HG03139 (cell line): ENCODE measurements around the gene PGPEP1.
"Not testable (repeated sequence)": the region's sequence is repeated elsewhere in the genome, so short reads cannot be mapped to it uniquely, and the experiment has no call there.

Experiments
- ATAC-seq: cut with Tn5 transposase; IDR thresholded peaks from one replicate; pipeline ENCODE4 v1.9.1; 2021; ENCODE audit not compliant: unreplicated experiment

The PGPEP1 gene

DNA sequence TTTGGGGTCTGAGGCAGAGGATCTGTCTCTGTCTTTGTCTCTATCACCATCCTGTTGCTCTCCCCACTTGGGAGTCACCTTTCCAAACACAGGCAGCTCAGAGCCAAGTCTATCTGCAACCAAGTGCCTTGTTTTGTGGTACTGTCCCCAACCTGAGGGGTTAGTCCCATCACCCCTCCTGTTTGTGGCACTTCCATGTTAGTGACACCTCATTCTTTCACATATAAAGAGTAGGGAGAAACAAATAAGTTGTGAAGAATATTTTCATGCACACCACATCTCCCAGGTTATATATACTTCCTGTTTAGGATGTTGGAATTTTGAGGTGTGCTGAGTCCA lies 49.3 kb downstream of the PGPEP1 start:
- ATAC-seq, result no peak

DNA sequence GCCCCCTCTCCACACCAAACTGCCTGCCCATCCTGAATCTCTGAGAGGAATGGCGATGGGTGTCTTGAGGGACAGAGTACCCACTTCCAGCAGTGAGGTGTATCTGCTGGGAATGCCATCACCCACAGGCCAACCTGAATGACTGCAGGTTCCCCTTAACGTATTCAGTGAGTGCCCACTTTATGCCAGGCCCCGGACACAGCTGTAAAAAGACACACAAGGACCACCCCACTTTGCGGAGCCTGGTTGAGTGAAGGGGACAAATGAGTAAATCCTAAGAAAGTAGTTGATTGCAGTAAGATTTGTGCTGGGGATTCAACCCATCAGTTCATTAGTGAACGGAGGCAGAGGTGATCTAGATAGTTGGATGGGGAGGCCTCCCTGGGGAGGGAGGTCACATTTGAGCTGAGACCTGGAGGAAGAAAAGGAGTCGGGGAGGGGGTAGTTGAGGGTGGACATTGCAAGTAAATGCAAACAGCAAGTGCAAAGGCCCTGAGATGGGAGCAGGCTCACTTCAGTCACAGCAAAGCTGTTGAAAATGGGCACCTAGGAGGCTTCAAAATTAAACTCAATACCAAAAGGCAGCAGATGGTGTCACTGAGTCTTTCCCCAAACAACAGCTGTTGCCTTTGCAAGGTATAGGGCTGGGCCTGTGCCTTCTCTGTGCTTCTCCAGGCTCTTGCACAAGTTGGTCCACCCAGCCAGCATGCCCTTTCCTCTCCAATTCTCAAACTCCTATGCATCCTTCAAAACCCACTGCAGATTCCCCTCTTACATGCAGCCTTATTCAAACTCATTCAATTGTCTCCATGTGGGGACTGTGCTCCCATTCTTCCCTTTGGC lies 49.9 kb downstream of the PGPEP1 start:
- ATAC-seq, result no peak

DNA sequence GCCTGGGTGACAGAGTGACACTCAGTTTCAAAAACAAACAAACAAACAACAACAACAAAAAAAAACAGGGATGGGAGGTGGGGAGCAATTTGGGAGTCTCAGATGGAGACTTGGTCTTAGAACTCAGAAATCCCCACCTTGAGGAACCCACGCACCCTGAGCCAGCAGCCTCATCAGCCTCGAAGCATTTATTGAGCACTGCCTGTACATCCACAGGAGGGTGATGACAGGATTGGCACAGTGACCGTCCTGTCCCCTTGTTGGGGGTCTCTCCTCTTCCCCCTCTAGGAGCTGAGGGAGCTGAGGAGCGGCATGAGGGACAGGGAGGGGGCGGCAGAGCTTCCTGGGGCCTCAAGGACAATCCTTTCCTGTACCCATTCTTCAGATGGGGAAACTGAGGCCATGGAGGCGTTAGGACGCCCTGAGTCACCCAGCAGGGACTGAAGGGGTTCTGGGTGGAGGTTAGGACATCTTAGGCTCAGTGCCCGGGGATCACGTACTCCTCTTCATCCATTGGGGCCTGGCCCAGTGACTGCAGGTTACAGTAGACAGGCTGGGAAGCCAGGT lies 51.2 kb downstream of the PGPEP1 start:
- no peak for ATAC-seq

DNA sequence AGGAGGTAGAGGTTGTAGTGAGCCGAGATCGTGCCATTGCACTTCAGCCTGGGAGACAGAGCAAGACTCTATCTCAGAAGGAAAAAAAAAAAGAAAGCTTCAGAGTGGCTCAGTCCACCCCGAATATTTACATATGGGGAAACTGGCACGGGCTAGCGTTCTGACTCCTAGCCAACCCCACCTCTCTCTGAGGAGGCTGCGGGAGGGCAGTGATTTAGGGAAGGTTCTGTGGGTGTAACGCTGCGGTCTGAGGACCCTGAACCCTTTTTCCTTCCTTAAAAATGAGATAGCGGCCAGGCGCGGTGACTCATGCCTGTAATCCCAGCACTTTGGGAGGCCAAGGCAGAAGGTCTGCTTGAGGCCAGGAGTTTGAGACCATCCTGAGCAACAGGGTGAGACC lies 52.0 kb downstream of the PGPEP1 start:
- ATAC-seq, result no peak

DNA sequence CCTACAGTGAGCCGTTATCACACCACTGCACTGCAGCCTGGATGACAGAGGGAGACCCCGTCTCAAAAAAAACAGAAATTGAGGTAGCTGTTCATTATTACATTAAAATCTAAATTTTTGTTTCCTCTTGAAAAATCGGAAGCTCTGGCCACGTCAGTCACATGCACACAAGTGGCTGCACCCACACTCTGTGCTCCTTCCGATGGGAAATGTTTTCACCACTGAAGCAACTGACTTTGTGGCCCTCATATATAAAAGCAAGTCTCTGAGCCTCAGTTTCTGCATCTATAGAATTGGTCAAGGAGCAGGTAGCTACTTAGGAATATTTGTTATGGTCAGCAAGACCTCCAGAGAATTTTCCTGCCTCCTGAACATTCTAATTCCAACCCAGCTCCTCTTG lies 52.5 kb downstream of the PGPEP1 start:
- ATAC-seq, result no peak

DNA sequence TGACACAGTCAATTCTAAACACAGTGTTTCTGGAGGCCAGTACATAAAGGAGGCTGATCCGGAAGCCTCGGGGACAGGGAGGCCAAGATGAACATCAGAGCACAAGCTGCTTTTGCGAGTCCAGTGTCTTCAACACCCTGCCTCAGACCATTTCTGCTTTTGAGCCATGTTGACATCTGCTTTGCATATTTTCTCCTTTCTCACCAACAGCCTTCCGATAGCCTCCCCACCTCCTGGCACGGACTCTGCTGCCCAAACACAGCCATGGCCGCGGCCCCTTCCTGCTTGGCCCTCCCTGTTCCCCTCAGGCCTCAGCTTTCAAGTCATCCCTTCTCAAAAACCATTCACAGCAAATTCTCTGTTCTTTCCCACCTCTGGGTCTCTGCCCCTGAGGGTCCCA lies 53.4 kb downstream of the PGPEP1 start:
- ATAC-seq, result no peak

DNA sequence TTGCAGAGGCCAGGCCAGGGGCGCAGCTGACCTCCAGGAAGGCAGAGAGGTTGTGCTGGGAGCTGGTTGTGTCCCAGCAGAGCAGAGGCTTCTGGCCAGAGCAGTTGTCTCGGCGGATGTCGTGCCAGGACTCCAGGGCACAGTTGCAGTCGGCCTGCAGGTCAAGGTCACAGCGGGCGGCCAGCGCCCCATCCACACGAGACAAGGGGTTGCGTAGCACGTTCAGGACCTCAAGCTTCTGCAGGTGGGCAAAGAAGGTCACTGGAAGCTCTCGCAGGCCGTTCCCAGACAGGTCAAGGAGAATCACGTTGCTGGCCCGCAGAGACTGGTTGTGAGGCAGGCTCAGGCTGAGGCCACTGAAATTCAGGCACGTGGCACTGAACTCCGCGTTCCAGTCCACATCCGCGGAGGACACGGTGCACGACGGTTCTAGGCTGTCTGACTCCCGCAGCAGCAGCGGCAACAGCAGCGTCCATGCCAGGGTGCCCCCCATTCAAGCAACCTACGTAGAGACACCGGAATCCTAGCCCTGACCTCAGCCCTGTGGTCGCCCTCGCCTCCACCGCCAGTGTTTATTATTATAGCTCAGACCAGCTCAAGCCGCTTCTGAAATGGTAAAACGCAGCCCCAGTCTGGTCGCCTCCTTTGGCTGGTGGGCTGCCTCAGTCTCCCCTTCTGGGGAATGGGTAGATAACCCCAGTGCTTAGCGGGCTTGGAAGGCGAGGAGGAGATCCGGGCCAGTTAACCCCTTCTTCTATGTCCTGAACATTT lies 56.3 kb downstream of the PGPEP1 start:
- no peak for ATAC-seq

DNA sequence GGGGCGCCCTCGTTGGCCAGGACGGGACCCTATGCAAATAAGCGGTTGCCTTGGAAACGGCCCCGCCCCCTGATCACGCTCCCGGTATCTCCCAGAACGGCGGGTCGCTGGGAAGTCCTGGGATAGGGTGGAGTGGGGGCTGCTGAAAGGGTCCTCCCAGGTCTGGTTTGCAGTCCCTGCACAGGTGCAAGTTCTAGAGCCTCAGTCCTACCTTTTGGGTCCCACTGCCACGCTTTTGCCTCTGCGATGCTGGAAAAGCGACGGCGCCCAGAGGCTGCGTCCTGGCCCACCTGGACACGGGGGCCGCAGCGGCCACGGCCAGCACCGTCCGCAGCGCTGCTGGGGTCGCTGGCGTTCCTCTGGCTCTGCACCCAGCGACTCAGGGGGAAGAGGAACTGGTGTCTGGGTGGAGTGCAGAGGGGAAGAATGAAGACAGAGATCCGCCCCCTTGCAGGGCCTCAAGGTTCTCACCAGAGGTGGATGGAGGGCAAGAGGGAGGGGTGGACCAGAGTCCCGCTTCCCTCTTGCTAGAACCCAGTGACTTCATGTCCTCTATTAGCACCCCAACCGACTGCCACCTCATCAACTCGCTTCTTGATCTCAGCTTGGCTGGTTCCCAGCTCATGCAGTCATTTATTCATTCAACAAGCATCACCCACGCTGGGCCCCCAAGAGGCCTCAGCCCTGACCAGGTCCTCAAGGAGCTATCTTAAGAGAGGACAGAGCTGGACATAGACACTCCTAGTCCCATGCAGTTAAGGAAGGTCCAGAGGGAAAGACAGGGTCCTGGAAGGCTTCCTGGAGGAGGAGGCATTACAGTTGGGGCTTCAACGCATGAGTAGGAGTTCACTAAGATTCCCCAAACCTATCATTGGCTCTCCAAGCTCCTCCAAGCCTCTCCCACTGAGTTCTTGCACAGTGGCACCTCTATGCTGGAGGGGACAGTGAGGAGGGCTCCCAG lies 57.1 kb downstream of the PGPEP1 start, which contains the start of gene LRRC25:
TSS of gene LRRC25 (minus strand) at position 381 of the 961 bp plus-strand sequence. CDS start 659 bp downstream, outside the sequence.
- ATAC-seq, result no peak

DNA sequence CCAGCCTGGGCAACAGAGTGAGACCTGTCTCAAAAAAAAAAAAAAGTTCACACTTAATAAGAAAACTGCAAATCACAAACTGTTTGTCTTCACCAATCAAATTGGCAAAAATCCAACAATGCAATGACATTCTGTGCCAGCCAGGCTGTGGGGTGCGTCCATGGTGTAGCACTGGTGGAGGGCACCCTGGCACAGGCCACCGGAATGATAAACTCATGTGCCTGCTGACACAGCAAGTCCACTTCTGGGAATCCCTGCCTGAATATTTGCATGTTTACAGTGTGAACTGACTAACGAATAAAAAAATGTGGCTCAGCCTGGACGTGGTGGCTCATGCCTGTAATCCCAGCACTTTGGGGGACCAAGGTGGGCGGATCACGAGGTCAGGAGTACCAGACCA lies 58.6 kb downstream of the PGPEP1 start:
- ATAC-seq, result no peak

DNA sequence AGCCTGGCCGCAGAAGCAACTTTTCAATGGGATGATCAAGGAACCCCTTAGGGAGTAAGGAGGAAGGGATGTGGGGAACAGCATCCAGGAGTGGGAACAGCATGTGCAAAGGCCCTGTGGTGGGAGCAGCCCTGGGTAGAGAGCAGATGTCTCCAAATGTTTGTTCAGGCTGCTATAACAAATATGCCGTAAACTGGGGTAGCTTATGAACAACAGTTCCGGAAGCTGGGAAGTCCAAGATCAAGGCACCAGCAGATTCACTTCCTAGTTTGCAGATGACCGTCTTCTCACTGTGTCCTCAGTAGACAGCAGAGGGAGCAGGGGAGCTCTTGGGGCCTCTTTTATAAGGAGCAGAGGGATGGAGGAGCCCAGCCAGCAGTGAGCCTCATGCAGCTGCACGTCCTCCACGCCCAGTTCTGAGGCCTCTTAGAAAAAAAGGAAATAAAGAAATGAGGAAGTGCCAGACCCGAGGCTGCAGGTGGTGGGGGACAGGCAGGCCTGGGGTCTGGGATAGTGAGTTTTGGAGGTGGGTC lies 61.2 kb downstream of the PGPEP1 start:
- no peak for ATAC-seq

DNA sequence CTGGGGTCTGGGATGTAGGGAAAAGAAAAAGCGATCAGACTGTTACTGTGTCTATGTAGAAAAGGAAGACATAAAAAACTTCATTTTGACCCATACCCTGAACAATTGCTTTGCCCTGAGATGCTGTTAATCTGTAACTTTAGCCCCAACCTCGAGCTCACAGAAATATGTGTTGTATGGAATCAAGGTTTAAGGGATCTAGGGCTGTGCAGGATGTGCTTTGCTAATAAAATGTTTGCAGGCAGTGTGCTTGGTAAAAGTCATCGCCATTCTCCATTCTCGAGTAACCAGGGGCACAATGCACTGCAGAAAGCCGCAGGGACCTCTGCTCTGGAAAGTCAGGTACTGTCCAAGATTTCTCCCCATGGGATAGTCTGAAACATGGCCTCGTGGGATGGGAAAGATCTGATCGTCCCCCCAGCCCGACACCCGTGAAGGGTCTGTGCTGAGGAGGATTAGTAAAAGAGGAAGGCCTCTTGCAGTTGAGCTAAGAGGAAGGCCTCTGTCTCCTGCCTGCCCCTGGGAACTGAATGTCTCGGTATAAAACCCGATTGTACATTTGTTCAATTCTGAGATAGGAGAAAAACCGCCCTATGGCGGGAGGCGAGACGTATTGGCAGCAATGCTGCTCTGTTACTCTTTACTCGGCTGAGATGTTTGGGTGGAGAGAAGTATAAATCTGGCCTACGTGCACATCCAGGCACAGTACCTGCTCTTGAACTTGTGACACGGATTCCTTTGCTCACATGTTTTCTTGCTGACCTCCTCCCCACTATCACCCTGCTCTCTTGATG lies 62.3 kb downstream of the PGPEP1 start:
- ATAC-seq, result not testable (repeated sequence)

DNA sequence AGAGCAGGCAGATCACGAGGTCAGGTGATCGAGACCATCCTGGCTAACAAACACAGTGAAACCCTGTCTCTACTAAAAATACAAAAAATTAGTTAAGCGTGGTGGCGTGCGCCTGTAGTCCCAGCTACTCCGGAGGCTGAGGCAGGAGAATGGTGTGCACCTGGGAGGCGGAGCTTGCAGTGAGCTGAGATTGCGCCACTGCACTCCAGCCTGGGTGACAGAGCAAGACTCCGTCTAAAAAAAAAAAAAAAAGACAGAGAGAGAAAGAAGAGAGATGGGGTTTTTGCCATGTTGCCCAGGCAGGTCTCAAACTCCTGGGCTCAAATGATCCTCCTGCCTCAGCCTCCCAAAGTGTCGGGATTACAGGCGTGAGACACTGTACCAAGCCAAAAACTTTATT lies 65.4 kb downstream of the PGPEP1 start:
- ATAC-seq, result not testable (repeated sequence)

DNA sequence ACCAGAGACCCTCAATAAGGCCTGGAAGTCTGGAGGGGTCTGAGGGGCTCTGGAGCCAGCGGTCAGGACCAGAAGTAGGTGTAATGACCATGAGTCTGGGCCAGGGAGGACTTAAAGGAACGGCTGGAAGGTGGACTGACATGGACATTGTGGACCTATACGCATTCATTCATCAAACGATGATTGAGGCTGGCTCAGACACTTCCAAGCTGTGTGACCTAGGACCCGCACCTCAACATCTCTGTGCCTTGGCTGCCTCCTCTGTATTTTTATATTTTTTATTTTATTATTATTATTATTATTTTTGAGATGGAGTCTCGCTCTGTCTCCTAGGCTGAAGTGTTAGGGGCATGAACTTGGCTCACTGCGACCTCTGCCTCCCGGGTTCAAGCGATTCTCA lies 66.4 kb downstream of the PGPEP1 start:
- no peak for ATAC-seq

DNA sequence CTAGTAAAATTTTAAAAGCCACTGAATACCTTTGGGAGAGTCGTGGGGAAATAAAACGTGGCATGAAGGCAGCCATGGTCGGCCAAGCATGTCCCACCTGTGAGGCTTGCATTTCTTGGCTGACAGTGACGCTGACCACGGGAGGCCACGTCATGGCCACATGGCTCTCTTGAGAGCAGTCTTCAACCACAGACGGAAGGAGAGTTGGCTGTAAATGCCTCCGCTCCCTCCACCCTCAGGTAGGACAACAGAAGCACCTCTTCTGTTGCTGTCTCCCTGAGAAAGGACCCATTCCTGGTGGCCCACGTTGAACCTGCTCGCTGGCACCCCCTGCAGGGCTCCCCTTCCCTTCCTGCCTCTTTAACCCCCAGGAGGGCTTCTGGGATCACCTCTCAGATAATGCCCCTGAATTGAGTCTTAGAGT lies 67.7 kb downstream of the PGPEP1 start:
- ATAC-seq, result peak; percentile 74

DNA sequence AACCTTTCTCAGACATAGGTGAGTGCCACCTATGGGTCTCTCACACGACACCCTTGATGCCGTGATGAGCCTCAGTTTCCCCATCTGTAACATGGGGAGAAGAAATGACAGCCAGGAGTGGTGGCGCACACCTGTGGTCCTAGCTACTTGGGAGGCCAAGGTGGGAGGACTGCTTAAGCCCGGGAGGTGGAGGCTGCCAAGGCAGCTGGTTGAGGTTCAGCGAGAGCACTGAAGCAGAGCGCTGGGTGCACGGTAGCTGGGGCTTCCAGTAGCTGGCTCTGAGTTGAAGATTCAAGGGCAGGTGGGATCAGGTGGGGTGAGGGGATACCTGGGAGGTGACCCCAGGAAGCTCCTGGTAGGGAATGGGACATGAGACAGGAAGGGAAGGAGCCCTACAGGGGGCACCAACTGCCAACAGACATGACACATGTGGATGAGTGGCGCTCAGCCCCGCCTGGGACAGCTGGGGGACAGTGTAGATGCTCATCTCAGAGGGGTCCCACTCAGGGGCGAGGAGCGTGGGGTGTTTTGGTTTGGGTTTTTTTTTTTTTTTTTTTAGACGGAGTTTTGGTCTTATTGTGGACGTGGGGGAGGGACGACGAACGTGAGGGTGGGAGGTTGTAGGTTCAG lies 72.3 kb downstream of the PGPEP1 start:
- ATAC-seq, result no peak

DNA sequence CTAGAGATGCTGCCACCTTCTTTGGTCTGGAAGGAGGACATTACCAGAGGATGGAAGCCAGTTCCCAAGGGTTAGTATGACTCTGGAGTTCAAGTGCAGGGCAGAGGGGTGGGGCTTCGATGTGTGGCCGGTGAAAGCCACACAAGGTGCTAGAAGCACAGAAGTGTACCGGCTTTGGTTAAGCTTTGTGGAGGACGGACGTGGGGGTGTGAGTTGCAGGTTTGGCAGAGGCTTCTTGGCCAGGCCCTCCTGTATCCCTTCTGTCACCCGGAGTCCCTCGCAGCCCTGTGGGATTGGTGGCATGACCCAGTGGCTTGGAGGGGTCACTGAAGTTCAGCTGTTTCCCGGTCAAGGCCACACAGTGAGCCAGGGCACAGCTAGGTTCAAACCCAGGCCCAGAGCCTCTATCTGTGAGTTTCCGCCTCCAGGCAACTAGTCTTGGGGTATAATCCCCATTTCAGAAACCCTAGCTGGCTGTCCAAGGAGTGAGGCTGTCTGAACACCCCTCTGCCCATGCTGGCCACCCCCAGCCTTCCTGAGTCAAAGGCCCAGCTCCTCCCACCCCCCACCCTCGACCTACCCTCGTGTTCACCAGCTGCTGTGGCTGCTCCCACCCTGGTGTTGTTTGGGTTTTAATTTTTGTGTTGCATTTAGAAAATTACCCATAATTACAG lies 74.2 kb downstream of the PGPEP1 start:
- no peak for ATAC-seq

DNA sequence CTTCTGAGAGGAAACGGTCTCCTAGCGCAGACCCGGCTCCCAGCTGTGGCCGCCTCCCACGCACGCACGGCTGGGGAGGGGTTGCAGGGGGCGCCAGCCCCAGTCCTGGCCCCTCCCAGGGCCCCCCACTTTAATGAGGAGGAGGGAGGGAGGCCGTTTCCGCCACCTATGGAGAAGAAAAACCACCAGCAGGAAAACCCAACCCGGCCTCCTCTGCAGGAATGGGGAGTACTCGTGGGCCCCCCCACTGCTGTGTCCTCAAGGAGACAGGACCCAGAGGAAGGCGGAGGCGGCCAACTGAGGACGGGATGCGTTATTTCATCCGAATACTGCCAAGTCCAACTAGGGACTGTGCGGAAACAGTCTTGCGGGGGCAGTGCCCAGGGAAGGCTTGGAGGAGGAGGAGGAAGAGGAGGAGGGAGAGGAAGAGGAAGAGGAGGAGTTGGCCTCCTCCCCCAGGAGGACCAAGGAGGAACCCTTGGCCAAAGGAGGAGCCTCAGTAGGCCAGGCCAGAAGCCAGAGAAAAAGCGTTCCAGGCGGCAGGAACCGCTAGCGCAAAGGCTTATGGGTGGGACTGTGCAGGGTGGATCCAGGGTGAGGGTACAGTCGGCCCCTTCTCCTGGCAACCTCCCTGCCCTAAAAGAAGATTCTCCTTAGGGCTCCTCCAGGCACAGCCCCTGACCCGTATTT lies 74.9 kb downstream of the PGPEP1 start:
- ATAC-seq, result no peak

DNA sequence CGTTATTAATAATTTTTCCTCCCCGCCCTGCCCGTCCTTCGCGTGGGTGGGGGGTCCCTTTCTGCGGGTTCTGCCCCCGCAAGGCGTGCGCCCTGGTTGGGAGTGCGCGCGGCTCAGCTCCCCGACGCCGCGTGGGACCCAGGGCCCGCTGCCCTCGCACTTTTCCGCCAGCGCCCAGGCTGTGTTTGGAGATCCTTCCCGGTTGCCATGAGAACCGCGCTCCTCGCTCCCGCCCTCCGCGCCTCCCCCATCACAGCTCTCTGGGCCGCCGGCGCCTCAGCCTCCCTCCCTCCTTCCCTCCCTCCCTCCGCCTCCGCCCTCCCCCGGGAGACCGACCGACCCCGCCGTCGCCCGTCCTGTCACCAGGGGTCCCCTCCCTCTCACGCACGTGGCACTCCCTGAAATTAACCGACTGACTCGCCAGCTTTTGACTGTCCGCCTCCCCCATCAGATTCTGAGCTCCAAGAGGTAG lies 76.4 kb downstream of the PGPEP1 start:
- no peak for ATAC-seq
